WTC11 (cell line): ENCODE data around the gene ADIPOR1.

Experiments
- CTCF ChIP-seq: fragments of 200-600 bp; IDR thresholded peaks from 2 replicates; pipeline ENCODE4 v1.8.0; 2022; ENCODE audit warnings: antibody characterized with exemption
- ESRRA ChIP-seq: sonication (generic); formaldehyde crosslinking; IDR thresholded peaks from 2 replicates; pipeline ENCODE4 v1.8.1; 2022; ENCODE audit warnings: mild to moderate bottlenecking, missing genetic modification reagents, borderline replicate concordance
- HMGXB4 ChIP-seq: sonication (generic); formaldehyde crosslinking; IDR thresholded peaks from 2 replicates; pipeline ENCODE4 v1.8.1; 2023; ENCODE audit warnings: mild to moderate bottlenecking, moderate library complexity, missing genetic modification reagents
- NFATC4 ChIP-seq: fragments of 250-450 bp; sonication (Bioruptor Pico); IDR thresholded peaks from 2 replicates; pipeline ENCODE4 v1.9.0; 2021; ENCODE audit warnings: mild to moderate bottlenecking
- NR2C2 ChIP-seq: sonication (generic); formaldehyde crosslinking; IDR thresholded peaks from 2 replicates; pipeline ENCODE4 v1.8.0; 2022; ENCODE audit warnings: mild to moderate bottlenecking, missing genetic modification reagents
- STAT6 ChIP-seq: sonication (generic); formaldehyde crosslinking; conservative IDR thresholded peaks from 2 replicates; pipeline ENCODE4 v1.8.1; 2023; ENCODE audit warnings: mild to moderate bottlenecking, low read depth, missing genetic modification reagents, moderate library complexity
- USF1 ChIP-seq: sonication (generic); formaldehyde crosslinking; IDR thresholded peaks from 2 replicates; pipeline ENCODE4 v1.8.0; 2022; ENCODE audit warnings: mild to moderate bottlenecking, missing genetic modification reagents
- ZBTB21 ChIP-seq: sonication (generic); formaldehyde crosslinking; IDR thresholded peaks from 2 replicates; pipeline ENCODE4 v1.8.1; 2023; ENCODE audit warnings: mild to moderate bottlenecking, missing genetic modification reagents, borderline replicate concordance
- ZNF232 ChIP-seq: sonication (generic); formaldehyde crosslinking; IDR thresholded peaks from 2 replicates; pipeline ENCODE4 v1.8.0; 2022; ENCODE audit warnings: mild to moderate bottlenecking, missing genetic modification reagents

- TF ChIP-seq HMGXB4 (CRISPR knock-in tag), result no peak
- TF ChIP-seq ESRRA, result no peak
- TF ChIP-seq CTCF, result no peak
- no peak for TF ChIP-seq STAT6 (CRISPR knock-in tag)
- TF ChIP-seq ZBTB21 (CRISPR knock-in tag), result no peak
- TF ChIP-seq USF1, result no peak
- no peak for TF ChIP-seq NR2C2 (CRISPR knock-in tag)
- no peak for TF ChIP-seq ZNF232 (CRISPR knock-in tag)
- no peak for TF ChIP-seq NFATC4 (CRISPR knock-in tag)
Observed at GRCh38 chr1:202989879-202990278, 31.8 kb upstream of the ADIPOR1 start.
